Kidney capillary endothelial cell (primary cell): ENCODE data around the gene PELI2.

Source experiments
- DNase-seq: peaks from one replicate; pipeline ENCODE4 v3.0.0-alpha.2; 2018; ENCODE audit warnings: low spot score

PELI2 gene, protein sequence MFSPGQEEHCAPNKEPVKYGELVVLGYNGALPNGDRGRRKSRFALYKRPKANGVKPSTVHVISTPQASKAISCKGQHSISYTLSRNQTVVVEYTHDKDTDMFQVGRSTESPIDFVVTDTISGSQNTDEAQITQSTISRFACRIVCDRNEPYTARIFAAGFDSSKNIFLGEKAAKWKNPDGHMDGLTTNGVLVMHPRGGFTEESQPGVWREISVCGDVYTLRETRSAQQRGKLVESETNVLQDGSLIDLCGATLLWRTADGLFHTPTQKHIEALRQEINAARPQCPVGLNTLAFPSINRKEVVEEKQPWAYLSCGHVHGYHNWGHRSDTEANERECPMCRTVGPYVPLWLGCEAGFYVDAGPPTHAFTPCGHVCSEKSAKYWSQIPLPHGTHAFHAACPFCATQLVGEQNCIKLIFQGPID

DNA sequence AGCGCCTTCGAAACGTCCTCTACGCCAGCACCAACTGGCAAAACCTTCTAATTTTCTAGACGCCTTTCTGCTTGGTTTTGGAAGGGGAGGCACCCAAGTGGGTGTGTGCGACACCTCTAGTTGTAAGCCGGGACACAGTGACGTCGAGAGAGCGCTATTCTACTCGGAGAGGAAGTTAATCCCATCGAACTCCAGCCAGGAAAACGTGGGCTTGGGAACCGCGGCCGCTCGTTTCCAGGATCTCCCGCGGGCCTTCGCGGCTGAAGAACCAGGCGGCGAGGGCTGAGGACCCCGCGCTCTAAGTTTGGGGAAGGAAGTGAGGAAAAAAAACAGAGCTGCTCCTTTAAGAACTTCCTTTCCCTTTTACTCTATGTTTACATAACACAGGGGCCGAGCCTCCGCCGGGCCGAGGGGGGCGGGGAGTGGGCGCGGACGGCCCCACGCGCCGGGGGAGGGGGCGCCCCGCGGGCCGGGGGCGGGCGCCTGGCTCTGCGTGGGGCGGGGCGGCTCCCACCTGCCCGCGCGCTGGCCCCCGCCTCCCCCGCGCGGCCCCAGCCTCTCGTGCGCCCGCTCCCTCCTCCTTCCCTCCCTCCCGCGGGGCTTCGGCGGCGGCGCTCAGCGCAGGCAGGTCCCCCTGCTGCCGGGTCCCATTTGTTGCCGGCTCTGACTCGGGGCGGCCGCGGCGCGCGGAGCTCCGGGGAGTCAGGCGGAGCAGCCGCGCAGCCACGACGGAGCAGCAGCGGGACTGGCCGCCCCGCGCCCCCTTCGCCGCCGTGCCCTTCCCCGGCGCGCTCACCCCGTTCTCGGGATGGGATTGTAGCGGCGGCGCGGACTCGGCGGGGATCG, at the start of gene PELI2:
TSS of gene PELI2 (plus strand) at position 647 of the 846 bp plus-strand sequence. CDS start 250 bp downstream, outside the sequence.
- peak; percentile 21 for DNase-seq

DNA sequence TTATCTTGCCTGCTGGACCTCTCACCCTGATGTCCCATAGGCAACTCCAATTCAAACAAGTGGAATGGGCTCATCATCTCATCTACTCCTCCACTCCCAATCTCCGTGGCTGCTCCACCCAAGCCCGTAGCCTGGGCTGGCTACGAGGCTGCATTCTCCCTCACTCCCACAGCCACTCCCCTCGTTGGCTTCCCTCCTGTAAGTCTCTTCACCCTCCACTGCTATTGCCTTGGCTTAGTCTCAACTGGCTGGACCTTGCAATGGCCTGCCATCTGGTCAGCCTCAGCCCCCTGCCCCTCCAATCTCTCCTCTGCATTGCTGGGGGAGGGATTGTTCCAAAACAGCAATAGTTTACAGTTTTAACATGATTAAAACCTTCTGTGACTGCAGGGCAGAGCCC, 44.4 kb upstream of the PELI2 start:
- DNase-seq = no peak

DNA sequence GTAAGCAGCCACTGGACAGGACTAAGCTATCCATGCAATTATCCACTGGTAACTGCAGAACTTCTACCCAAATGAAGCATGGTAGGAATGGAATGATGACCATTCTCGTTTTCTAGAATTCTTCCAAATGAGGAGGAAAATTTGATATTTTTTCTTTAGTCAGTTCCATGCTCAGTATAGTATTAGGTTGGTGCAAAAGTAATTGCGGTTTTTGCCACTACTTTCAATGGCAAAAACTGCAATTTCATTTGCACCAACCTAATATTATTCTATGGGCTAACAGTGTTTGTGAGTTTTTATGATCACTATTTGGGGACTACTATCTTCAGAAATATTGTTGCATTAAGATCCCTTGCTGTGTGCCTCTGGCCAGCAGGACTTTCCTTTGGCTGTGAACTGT, 42.9 kb upstream of the PELI2 start:
- no peak for DNase-seq

DNA sequence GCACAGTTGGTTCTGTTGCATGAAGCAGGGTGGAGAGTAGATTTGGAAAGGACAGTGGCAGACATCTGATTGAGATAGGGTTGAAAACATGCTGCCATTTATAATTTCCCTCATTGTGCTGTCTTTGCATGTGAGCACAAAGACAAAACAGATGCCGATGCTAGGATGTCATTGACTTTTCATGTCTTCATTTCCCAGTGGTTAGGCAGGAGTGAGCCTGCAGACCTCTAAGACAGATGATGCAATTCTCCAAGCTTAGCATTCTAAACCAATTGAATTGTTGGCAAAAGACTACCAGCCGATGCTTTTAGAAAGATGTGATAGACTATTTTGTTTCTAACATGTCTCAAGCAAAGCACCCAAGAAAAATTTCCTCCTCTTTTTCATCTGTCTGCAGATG, 37.1 kb upstream of the PELI2 start:
- DNase-seq = no peak

DNA sequence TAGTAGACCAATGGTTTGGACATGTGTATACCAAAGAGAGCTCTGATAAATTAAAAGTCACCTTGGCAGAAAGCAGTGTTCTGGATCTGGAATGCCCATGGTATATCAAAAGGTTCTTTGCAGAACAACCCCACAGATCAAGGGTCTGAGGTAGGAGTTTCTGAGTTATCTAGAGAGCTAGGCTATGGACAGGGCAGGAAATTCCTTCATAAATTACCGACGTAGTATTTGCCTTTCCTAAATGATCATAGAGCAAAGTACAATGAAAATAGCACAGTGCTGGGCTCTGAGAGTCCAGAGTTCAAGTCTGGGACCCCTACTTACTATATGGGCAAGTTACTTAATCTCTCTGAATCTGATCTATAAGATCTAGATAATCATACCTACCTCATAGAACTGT, 35.3 kb upstream of the PELI2 start:
- no peak for DNase-seq

DNA sequence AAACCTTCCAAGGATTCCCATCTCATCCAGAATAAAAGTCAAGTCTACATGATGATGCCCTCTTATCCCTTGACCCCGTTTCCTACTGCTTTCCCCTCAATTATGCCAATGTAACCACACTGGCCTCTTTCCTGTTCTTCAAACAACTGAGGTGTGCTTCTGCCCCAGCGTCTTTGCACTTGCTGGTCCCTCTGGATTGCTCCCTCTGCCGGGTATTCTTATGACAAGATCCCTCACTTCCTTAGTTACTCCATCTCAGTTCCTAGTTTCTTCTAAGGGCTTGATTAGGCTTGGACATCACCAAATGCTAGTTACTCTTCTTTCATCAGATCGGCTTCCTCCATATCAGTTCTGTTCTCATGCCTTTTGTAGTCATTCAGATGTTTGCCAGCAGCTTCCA, 32.7 kb upstream of the PELI2 start:
- no peak for DNase-seq

DNA sequence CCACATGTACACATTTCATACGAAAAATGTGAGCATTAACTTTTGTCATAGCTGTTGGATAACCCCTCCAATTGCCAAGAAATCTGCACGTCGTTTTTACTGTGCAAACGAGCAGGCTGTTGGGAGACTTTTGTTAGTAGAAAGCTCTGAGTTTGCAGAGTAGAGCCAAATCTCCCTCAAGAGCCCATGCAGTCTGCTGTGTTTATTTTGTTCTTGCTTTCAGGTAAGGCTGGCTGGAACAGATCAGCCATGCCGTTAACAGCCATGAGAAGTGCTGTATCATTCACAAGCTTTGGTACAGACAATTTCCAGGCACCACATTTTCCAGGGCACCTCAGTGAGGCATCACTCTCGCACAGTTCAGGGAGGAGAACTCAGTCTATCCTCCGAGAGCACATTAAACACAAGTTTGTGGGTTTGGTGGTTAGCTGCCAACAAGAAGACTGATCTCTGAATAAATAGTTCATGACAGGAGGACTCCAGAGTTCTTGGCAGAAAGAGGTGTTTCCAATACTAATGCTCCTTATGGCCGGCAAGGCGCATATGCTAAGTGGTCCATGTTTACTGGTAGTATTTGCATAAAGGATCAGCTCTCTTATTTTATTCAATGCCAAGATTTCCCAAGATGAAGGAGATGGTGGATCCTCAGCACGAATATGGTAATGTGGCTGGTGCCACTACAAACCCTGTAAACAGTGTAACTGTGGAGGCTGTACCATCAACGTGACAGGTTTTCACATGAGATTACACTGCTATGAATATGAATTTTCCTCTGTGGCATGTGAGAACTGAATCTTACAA, 30.3 kb upstream of the PELI2 start:
- no peak for DNase-seq

DNA sequence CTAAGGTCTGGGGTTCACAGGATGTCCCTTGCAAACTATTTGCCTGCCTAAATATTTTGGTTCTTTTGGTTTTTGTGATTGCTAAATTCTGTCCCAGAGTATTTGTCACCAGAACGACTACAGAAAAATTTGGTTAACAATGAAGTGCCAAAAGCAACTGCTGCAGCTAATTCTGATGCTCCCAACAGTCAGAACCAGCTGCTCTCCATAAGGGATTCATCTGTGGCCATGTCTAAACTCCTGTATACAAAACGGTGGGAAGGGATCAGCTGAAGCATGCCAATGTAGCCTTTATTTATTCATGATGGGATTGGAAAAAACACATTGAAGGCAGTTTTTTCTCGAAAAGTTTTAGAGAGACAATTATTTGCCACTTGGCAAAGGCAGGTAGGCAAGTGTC, 29.3 kb upstream of the PELI2 start:
- no peak for DNase-seq

DNA sequence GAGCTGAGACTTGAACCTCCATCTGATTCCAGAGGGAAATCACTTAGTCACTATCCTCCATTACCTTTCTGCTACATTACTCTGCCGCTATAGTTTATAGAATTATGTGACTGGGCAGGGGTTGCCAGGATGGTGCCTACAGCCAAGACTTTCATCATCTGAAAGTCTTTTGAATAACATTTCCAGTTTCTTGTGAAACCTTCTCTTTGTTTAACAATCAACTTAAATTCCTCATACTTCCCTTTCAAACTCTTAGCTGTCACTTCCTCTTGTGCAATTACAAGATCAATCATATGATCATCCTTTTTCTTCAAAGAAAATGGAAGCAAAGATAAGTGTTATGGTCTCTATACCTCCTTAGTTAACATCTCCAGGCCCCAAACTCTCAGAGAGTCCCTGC, 25.4 kb upstream of the PELI2 start:
- no peak for DNase-seq

DNA sequence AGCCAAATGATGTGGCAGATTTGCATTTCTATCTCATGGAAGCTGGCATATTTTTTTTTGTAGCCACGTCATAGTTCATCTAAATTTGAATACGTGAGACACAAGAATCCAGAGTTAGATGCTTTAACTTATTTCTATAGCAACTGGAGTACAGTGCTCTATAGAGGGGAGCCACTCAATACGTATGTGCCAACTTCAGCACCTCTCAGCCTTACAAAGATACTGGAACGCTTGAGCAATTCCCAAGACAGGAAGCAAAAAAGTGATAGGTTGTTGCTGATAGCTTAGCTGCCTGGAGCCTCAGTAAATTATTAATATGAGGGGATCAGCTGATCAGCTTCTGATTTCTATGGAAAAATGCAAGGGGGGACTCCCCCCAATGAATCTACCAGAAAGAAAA, 24.1 kb upstream of the PELI2 start:
- DNase-seq = no peak

DNA sequence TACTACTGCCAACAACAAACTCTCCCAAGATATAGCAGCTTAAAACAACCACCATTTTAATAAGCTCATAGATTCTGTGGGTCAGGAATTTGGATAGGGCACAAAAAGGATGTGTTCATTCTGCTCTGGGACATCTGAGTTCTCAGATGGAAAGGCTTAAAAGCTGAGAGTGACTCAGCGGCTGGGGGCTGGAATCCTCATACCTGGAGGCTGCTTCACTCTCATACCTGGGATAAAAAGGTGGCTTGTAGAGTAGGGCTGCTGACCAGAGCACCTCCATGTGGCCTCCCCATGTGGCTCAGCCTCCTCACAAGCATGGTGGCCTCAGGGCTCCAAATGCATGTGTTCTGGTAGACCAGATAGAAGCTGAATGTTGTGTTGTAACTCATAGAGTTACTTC, 20.2 kb upstream of the PELI2 start:
- no peak for DNase-seq

DNA sequence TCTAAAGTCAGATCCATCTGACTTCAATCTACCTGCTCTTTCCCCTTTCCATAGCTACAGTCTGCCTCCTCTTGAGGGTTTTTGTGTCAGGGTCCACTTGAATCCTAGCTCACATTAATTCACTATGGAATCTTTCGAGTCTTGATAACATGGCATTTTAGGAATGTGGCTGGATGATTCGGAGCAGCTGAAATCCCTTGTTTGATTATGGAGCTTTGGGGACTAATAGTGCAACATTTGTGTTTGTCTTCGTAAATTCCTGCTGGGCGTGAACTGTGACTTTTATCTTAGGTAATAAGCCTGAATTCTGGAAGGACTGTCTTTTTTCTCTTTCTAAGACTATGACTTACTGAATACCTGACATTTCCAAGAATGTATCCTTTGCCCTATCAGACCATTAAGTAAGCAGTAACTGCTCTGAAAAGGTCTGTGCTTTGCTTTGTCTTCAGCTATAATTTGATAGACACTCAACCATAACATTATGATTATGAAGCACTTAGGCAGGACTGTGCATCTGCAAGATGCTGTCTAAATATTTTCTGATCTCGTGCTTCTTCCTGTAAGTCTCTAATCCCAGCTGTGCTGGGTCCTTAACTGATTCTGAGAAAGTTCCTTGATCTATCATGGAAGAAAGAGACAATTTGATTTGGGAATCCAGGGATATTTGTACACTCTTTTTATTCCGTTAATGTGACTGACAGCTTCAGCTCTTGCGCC, 19.0 kb upstream of the PELI2 start:
- DNase-seq = no peak

DNA sequence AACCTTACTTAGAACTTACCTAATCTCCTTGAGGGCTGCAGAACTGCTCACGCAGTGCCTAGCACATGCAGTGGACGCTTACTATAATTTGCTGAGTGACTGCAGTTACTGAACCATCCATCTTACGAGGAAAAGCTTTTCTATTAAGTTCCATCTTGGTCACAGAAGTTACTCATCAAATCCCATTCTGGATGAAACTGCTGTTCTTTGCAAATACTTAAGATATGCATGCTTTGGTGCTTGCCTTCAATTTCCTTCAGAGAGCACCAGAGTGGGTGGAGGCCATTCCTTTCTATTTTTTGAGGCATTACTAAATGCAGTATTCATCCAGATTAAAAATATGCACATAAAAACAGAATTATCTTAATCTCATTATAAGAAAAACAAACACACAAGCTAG, 17.7 kb upstream of the PELI2 start:
- no peak for DNase-seq

DNA sequence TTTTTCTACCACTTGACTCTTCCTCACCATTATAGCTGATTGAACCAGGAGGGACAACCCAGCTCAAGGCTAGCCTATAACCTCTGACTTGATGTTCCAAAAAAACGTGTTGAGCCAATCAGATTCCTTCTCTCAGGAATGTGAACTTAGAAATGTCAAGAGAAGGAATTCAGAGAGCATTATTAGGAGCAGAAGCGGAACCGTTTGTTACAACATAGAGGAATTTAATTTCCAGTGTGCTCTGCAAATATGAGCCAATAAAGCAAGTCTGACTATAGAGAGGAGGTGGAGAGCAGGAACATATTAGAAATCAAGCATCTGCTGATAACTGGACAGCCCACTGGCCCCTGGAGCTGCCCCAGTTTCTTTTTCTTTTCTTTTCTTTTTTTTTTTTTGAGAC, 15.3 kb upstream of the PELI2 start:
- no peak for DNase-seq

DNA sequence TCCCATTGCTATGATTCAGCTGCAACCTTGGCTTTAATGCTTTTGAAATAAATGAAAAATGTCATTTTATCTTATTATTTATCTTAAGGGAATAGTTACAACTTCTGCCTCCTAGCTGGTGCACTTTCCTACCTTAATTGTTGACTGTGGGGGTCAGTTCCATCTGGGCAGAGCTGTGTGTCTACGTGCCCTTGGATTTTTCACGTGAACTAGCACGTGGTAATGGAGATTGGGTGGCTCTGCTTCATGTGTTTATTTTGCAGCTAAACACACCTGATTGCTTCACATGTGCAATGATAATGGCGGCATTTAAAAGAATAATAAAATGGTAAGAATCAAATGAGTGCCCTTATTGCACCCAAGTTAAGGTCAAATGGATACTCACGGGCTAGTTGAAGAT, 10.6 kb upstream of the PELI2 start:
- DNase-seq = no peak

DNA sequence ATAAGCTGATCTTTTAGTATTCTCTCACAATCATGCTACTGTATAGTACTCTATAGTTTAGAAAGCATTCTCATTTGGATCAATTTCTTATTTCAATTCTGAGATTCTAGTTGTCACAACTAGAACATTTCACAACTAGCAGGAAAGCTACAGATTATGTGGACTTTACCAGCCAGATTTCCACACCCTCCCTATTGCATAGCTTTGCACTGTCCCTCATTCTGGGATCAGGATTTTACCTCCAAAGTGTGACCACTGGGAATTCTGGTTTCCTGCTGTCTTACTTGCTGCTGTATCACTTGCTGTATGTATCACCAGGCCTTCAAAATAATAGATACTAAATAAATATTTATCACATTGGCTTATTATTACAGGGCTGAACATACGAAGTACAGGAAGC, 10.2 kb upstream of the PELI2 start:
- DNase-seq = no peak

DNA sequence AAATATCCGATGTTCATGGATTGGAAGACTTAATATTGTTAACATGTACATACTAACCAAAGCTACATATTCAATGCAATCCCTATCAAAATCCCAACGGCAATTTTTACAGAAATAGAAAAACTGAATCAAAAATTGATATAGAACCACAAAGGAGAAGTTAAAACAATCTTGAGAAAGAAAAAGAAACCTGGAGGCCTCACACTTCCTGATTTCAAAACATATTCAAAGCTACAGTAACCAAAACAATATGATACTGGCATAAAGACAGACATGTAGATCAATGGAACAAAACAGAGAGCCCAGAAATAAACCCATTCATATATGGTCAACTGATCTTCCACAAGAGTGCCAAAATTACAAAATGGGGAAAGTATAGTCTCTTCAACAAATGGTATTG, 5.4 kb upstream of the PELI2 start:
- no peak for DNase-seq

DNA sequence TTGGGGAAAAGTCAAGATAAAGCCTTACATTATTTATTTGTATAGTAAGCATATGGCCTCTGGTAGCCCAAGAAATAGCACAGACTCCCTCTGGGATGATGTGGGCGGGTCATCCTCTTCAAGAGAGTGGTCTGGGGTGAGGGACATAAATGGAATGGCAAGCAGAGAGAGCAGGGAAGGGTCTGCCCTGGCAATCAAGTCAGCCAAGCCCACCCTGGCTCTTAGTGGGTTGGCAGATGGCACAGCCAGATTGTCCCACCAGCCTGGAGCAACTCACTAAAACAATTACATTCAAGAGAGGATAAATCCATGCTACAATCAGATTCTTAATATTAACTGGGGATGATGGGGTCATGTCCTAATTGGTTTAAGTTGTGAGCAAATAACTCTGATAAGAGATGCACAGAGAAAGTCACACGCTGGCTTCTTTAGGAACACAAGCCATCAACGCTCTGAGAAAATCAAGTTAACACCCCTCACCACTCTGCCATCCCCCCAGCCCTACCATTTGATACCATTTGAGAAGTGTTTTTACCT, 2.8 kb upstream of the PELI2 start:
- no peak for DNase-seq

DNA sequence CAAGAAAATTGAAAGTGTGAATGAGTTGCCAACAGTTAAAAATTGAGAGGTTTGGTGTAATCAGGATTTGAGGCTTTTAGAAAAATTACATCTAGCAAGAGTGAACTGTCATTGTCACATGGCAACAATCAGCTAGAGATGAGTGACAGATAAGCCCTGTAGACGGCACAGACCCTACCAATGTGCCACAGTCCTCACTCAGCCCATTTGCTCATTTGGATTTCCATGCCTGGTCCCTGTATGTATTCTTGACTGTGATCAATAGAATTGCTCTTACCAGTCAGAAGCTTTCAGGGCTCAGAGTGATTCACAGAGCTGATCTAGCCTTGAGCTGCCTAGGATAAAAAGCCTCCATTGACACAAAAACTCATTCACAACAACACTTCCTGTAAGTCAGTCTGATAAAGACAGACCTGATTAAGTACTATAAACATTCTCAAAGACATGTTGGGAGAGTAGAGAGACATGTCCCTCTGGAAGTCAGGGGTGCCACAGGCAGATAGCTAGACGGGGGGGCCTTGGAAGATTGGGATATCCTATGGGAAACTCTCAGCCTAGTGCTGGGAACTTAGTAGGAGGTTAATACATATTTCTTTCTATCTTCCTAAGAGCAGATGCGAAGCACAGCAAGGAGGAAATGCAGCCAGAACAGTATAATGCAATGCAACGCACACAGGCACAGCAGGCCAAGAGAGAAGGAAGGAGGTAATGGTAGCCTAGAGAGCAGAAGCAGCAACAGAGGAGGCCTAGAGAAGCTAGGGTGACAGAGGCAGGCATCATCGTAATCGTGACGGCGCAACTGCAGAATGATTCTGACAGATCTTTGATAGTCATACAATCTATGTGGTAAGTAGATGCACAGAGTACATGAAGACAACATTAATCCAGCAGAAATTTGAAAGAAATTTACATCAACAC, 2.0 kb upstream of the PELI2 start:
- DNase-seq = no peak

DNA sequence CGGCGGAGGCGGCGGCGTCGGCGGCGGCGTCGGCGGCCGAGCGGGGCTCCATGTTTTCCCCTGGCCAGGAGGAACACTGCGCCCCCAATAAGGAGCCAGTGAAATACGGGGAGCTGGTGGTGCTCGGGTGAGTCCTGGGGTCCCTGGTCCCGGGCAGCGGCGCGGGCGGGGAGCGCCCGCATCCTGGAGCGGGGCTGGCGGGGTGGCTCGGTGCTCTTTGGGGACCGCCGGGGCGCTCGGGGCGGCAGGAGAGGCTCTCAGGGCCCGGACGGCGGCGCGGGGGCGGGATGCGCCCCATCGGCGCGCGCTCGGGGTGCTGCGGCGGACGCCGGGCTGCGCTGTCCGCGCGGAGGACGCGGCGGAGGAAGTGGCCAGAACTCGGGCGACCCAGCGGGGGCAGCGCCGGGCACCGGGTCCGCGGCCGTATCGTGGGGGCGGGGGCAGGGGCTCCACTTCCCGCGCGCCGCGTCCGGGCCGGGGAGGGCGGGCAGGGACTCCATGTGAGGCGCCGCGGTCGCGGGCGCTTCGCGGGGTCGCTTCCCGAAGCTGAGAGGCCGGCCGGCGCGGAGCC, 485 bp downstream of the PELI2 start:
- no peak for DNase-seq
